Measurements from ENCODE around the gene LIMS3.
"Not testable (repeated sequence)": the region's sequence is repeated elsewhere in the genome, so short reads cannot be mapped to it uniquely, and the experiment has no call there.

LIMS3 gene, protein sequence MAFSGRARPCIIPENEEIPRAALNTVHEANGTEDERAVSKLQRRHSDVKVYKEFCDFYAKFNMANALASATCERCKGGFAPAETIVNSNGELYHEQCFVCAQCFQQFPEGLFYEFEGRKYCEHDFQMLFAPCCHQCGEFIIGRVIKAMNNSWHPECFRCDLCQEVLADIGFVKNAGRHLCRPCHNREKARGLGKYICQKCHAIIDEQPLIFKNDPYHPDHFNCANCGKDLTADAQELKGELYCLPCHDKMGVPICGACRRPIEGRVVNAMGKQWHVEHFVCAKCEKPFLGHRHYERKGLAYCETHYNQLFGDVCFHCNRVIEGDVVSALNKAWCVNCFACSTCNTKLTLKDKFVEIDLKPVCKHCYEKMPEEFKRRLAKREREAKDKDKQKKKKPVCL

DNA sequence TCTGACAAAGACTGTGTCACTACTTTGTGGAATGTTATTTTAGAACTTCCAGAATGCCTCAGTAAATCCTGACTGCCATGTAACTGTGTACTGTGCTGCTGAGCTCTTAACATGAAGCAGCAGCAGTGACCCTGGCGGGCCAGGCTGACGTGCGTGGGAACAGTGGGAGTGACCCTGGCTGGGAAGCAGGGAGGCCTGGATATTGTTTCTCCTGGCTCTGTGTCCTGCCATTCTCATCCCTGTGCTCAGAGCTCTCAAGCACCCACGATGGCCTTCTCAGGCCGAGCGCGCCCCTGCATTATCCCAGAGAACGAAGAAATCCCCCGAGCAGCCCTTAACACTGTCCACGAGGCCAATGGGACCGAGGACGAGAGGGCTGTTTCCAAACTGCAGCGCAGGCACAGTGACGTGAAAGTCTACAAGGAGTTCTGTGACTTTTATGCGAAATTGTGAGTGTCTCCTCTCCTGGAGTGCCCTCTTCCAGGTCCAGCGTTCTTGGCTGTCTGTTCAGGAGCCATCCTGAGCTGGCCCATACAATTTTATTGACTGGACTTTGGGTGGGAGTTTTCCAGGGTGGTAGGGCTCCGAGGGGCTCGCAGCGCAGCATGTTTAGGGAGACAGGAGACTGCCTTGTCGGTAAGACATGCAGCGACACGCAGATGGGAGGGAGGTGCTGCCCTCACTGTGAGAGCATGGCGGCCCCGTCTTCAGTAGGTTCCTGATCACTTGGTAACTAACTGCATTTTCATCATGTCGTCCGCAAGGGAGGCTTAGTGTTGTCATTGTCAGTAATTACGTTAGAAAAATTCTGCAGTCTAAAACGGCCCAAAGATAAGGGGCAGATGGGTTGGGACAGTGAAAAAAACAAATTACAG, at the start of gene LIMS3:
Gene LIMS3, plus strand, starts transcription at position 227 of the 875 bp plus-strand sequence. Its CDS starts 41 bp downstream, at position 268.
- not testable (repeated sequence) for DNase-seq

GRCh38 chr2:109871129-109871751, 27.2 kb upstream of the LIMS3 start:
- DNase-seq: not testable (repeated sequence)

DNA sequence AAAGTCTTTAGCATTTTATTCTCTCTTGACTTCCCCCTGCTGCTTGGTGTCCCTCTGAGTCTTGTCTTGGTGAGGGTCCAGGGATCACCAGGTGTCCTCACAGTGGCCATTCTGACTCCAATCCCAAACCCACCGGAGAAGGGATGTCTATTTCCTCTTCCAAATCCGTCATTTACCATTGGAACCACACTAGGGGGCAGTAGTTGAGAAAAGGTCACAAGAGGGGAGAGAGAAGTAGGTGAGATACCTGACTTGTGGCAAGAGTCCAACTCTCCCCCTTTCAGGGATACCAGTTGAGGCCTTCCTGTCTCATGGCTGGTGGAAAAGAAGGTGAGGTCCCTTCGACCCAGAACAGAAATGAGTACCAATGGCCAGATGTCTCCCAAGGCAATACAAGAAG, 21.9 kb upstream of the LIMS3 start:
- not testable (repeated sequence) for DNase-seq

DNA sequence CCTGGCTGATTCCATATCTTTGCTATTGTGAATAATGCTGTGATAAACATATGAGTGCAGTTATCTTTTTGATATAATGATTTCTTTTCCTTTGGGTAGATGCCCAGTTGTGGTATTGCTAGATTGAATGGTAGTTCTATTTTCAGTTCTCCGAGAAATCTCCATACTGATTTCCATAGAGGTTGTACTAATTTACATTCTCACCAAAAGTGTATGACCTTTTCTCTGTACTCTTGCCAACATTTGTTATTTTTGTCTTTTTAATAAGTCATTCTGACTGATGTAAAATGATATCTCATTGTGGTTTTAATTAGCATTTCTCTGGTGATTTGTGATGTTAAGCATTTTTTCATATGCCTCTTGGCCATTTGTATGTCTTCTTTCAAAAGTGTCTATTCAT, 16.4 kb upstream of the LIMS3 start:
- not testable (repeated sequence) for DNase-seq

DNA sequence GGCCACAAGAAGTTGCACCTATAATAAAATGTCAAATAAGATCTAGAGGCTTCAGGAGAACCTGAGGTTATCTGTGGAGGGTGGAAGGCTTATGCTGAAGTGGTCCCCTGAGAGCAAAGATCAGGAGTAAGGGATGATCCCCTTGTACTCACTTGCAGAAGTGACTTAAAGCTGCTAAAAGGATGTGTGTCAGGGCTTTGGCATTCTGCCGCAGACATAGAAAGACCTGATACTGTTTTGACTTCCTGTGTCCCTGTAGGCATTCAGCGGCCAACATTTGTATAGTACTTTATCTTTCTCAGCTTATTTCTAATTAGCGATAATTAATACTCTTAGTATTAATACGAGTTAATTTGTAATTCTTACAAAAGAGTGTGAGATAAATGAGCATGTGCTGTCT, 10.1 kb upstream of the LIMS3 start:
- DNase-seq: not testable (repeated sequence)

GRCh38 chr2:109889909-109890308, 8.6 kb upstream of the LIMS3 start:
- DNase-seq: not testable (repeated sequence)

DNA sequence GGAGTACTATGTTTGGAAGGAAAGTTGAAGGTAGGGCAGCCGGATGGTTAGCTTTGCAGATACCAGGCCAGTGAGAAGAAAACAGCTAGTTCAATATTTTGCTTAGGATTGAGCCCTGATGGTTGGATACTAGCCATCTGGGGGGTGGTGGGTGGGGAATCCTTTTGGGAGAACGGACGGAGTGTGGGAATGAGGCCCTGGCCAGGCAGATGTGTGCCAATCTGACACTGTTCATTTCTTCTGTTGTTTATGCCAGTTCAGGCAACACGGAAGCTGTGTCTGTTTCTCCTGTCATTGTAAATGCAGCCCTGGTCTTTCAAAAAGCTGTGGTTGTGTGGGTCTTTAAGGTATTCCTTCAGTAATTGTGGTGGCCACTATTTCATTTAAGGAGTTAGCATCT, 7.5 kb upstream of the LIMS3 start:
- not testable (repeated sequence) for DNase-seq

DNA sequence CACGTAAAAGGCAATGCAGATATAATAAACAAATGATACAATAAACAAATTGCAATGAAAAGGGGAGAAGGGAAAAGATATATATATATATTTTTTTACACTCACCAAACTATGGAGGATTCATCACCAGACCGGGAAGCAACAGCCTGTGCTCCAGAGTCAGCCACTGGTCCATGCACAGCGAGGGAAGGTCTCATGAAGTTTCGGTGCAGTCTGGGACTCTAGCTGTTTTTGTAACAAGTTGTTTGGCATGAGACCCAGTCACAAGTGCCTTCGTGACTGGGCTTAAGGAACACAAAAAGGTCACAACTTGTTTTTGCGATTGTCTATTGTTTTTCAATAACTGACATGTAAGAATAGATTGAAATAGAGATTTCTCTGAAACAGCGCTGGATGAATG, 4.8 kb upstream of the LIMS3 start:
- not testable (repeated sequence) for DNase-seq

- not testable (repeated sequence) for DNase-seq
Observed at GRCh38 chr2:109894141-109894540, 4.3 kb upstream of the LIMS3 start.

DNA sequence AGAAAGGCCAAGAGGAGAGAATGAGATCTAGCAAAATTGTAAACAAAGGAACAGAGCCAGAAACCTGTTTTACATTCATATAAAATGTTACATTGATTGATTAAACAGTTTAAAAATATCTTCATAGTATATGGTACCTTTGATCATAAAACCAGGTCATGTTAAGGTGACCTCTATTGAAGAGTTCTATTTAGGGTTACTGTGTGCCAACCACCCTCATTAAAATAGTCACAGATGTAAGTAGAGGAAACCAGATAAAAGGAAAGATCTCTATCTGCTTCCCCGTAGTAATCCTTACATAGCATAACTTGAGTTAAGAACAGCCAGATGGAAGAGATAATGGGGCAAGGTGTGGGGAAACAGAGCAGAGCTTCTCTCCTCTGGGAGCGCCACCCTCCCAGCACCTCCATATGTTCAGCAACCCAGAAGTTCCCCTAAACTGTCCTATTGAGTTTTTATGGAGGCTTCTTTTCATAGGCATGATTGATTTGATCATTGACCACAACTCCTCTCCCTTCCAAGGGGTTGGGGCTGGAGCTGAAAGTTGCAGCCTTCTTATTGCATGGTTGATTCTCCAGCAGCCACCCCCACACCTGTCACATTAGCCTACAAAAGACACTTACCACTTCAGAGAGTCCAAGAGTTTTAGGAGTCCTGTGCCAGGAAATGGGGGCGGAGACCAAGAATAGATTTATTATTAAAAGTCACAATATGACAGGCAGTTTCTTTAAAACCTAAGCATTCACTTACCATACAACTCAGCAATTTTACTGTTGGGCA, 3.2 kb upstream of the LIMS3 start:
- not testable (repeated sequence) for DNase-seq

- DNase-seq: not testable (repeated sequence)
Observed at GRCh38 chr2:109896212-109896611, 2.3 kb upstream of the LIMS3 start.

DNA sequence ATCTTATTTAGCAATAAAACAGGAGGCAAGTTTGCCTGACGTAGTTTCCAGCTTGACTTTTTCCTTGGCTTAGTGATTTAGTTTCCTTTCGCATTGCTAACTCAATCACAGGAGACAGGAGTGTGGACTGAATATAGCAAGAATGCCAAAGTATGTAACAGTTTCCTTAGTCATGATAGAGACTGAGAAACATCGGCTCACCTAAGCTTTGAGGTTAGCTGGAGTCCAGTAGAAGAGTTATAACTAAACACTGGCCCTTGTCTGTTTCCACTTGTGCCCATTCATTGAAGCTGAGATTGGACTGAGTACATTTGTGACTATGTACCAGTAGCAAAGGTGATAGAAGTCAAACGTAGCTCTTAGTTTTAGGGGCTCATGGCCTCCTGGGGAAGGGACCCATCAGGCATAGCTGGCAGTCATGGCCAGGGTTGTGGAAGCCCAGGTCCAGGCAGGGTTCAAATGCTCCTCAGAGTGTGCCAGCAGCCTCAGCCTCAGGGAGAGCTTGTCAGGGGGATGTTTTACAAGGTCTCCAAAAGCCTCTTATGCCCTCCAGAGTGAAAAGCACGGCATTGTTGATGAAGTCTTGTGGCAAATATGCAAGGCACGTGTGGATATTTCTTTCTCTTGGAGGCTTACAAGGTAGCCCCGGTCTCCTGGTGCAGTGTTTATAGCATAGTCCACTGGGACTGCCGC, 573 bp upstream of the LIMS3 start:
- not testable (repeated sequence) for DNase-seq

GRCh38 chr2:109905796-109906195, 7.3 kb downstream of the LIMS3 start:
- DNase-seq: not testable (repeated sequence)

GRCh38 chr2:109908626-109909025, 10.1 kb downstream of the LIMS3 start:
- not testable (repeated sequence) for DNase-seq

- DNase-seq: not testable (repeated sequence)
Observed at GRCh38 chr2:109910789-109911188, 12.3 kb downstream of the LIMS3 start.

GRCh38 chr2:109913911-109914310, 15.4 kb downstream of the LIMS3 start:
- DNase-seq: not testable (repeated sequence)

- DNase-seq: not testable (repeated sequence)
Observed at GRCh38 chr2:109914552-109914951, 16.1 kb downstream of the LIMS3 start.

DNA sequence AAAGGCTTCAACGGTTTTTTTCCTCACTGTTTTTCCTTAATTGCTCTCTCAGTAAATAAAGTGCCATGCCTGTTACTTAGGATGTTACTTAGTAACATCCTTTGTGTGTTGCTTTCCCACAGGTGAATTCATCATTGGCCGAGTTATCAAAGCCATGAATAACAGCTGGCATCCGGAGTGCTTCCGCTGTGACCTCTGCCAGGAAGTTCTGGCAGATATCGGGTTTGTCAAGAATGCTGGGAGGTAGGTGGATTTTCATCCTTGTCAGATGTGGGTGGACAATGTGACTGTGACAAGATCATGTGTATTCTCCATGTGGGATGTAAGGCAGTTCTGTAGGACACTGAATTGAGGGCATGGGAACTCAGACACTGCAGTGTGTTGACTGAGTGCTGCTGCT, 17.3 kb downstream of the LIMS3 start:
- DNase-seq: not testable (repeated sequence)

DNA sequence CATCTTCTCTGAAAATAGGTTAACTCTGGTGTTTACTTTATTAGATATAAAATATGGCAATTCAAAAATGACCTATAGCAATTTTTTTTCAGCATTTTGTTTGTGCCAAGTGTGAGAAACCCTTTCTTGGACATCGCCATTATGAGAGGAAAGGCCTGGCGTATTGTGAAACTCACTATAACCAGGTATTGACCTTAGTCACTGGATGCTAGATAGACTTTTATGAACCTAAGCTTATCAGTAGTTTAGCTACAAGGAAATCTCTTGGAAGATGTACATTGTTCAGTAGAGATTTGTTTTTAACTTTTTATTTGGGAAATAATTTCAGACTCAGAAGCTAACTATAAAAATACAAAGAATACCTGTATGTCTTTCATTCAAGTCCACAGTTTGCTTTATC, 21.7 kb downstream of the LIMS3 start:
- not testable (repeated sequence) for DNase-seq

GRCh38 chr2:109921543-109922384, 23.3 kb downstream of the LIMS3 start:
- not testable (repeated sequence) for DNase-seq

DNA sequence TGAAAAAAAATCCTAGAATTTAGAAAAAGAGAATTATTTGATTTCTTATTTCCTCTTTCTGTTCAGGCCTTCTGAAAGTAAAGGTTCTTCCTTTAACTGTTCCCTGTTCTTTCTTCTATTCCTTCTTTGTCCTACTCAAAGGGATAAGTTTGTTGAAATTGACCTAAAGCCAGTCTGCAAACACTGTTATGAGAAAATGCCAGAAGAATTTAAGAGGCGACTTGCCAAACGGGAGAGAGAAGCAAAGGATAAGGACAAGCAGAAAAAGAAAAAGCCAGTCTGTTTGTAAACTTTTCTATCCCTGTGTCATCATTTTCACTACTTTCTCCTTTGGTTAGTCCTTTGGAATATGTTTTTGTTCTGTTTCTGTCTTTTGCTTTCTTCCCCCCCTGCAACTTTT, 26.0 kb downstream of the LIMS3 start:
- DNase-seq: not testable (repeated sequence)
